Measurements from ENCODE around the gene IFI27L2. TPM values are rescaled to one million over a fixed set of nuclear protein-coding genes. Genes with fewer than 3 reads are reported as not detected.

Gene IFI27L2
- total and polyA plus RNA-seq, 2 of the 8 experiments (the other 6 are each of a cell fraction or from before 2014, with no cell fraction given) = 14.0 to 69.6 TPM

- H3K9ac ChIP-seq (replicated peaks in 1 of 4; ENCODE audit: extremely low read depth in 1 of 4, low read depth in 3 of 4, low read length in 3 of 4) = no peak overlapping the region
- POLR2A ChIA-PET (ENCODE audit: partially characterized antibody) = no interaction called here
- H3K23ac ChIP-seq (ENCODE audit: insufficient read length) = no peak overlapping the region
- no peaks in the 10 kb centered on the region for H3K79me1 ChIP-seq (ENCODE audit: low read depth, low read length)
- no peak overlapping the region for H3K56ac ChIP-seq (replicated peaks; ENCODE audit: insufficient read length, low read depth, low read length)
- CTCF ChIA-PET (ENCODE audit: partially characterized antibody) = interaction anchor here (0.6 to 1.4 kb wide), 2 partner anchors 20 to 26 kb away, joined by 3 to 5 read pairs; no protein-coding TSS in a partner anchor
- WGBS, 2 experiments (ENCODE audit: extremely low coverage in 1 of 2, insufficient coverage in 1 of 2, insufficient read length in 1 of 2, insufficient replicate concordance in 2 of 2, low coverage in 1 of 2, low lambda C conversion rate in 2 of 2, missing lambda C conversion rate in 1 of 2) = 93% methylated on average over 5 of the region's 5 CpGs; no CpG with 5 or more reads in 1 of the 2 experiments
- no peak overlapping the region for H3K14ac ChIP-seq (ENCODE audit: insufficient read length)
- H3K4me1 ChIP-seq (replicated peaks in 1 of 4; ENCODE audit: control insufficient read depth in 3 of 4, insufficient read depth in 4 of 4, low read length in 3 of 4) = peaks cover 2 to 18% (median 8%) of the 10 kb centered on the region in 4 experiments
- H2BK12ac ChIP-seq (ENCODE audit: low read depth, low read length) = 0 out of 2 replicates have a peak overlapping the region, but pooled peaks have one; percentile 1
- H2AK5ac ChIP-seq (ENCODE audit: low read depth, low read length) = no peak overlapping the region
- no peaks in the 10 kb centered on the region for H3K9me3 ChIP-seq (ENCODE audit: insufficient read depth in 2 of 2, low read depth in 1 of 2, low read length in 1 of 2)
- no peak overlapping the region for H3K4me2 ChIP-seq (ENCODE audit: insufficient read depth in 1 of 2, low read depth in 2 of 2, low read length in 2 of 2)
- no peak overlapping the region for H2BK15ac ChIP-seq (ENCODE audit: low read length)
- no peaks in the 10 kb centered on the region for H3K36me3 ChIP-seq (ENCODE audit: control insufficient read depth in 2 of 4, insufficient read depth in 4 of 4, low read length in 3 of 4)
- no peak overlapping the region for H2BK20ac ChIP-seq (ENCODE audit: low read length)
- no peak overlapping the region for H3K27ac ChIP-seq (ENCODE audit: low read depth, low read length)
- no peaks in the 10 kb centered on the region for H3K79me2 ChIP-seq (ENCODE audit: control insufficient read depth in 1 of 2, insufficient read depth in 2 of 2, low read length in 2 of 2)
- H4K5ac ChIP-seq (ENCODE audit: insufficient read length, low read depth, low read length) = no peak overlapping the region
- no peaks in the 10 kb centered on the region for H3K23me2 ChIP-seq (ENCODE audit: low read depth, low read length)
- no peak overlapping the region for H4K91ac ChIP-seq (replicated peaks; ENCODE audit: insufficient read length, low read length)
- no peak overlapping the region for H2BK5ac ChIP-seq (ENCODE audit: low read depth, low read length)
- H4K20me1 ChIP-seq (replicated peaks in 1 of 2; ENCODE audit: control insufficient read depth in 1 of 2, insufficient read depth in 2 of 2, low read length in 2 of 2) = no peaks in the 10 kb centered on the region
- H3K27me3 ChIP-seq (replicated peaks in 1 of 4; ENCODE audit: control insufficient read depth in 3 of 4, extremely low read depth in 1 of 4, insufficient read depth in 3 of 4, low read length in 3 of 4) = peaks cover 0 to 5% (median 3%) of the 10 kb centered on the region in 4 experiments; a peak in 3 of 7 replicates
- no peak for DNase-seq (ENCODE audit: low read depth in 1 of 2, low spot score in 2 of 2)
- H2BK120ac ChIP-seq (replicated peaks; ENCODE audit: low read depth, low read length) = no peak overlapping the region
- no peak overlapping the region for H2AFZ ChIP-seq (ENCODE audit: low read length)
- H3K4ac ChIP-seq (replicated peaks; ENCODE audit: insufficient read length, low read depth, low read length) = no peak overlapping the region
- no peak overlapping the region for H3K18ac ChIP-seq (ENCODE audit: extremely low read depth, low read length)
- no peak overlapping the region for H3K4me3 ChIP-seq (ENCODE audit: extremely low read depth in 1 of 4, insufficient read depth in 2 of 4, low read depth in 3 of 4, low read length in 4 of 4)
- no peak overlapping the region for H4K8ac ChIP-seq (ENCODE audit: extremely low read depth, insufficient read depth, low read length)
- FAIRE-seq = no peak
- TF ChIP-seq POLR2AphosphoS5 (IDR thresholded peaks at IDR 0.05; ENCODE audit: low read depth, low read length) = no peak
- TF ChIP-seq SP2 (IDR thresholded peaks at IDR 0.05; ENCODE audit: low read length) = no peak
- no peak for TF ChIP-seq SP1 (IDR thresholded peaks at IDR 0.05; ENCODE audit: low read depth, low read length)
- TF ChIP-seq JUN (IDR thresholded peaks at IDR 0.05; ENCODE audit: low read depth, low read length) = no peak
- no peak for TF ChIP-seq CBX8 (IDR thresholded peaks at IDR 0.05; ENCODE audit: borderline replicate concordance, low read depth, low read length)
- TF ChIP-seq JUND (IDR thresholded peaks at IDR 0.05; ENCODE audit: low read length) = no peak
- no peak for TF ChIP-seq EGR1 (IDR thresholded peaks at IDR 0.05; ENCODE audit: borderline replicate concordance, low read depth, low read length)
- TF ChIP-seq BCL11A (IDR thresholded peaks at IDR 0.05; ENCODE audit: low read depth in 2 of 2, low read length in 2 of 2) = no peak
- no peak for TF ChIP-seq TEAD4 (IDR thresholded peaks at IDR 0.05; ENCODE audit: low read depth, low read length)
- no peak for TF ChIP-seq RFX5 (IDR thresholded peaks at IDR 0.05; ENCODE audit: borderline replicate concordance, low read depth, low read length)
- no peak for TF ChIP-seq TAF7 (optimal IDR thresholded peaks at IDR 0.05; ENCODE audit: borderline replicate concordance, low read depth, low read length)
- TF ChIP-seq YY1 (IDR thresholded peaks at IDR 0.05; ENCODE audit: low read depth, low read length) = no peak
- no peak for TF ChIP-seq PHF8 (conservative IDR thresholded peaks at IDR 0.05; ENCODE audit: low read depth, low read length)
- TF ChIP-seq NRF1 (IDR thresholded peaks at IDR 0.05; ENCODE audit: low read depth, low read length) = no peak
- no peak for TF ChIP-seq CBX5 (IDR thresholded peaks at IDR 0.05; ENCODE audit: low read depth, low read length)
- TF ChIP-seq TCF12 (IDR thresholded peaks at IDR 0.05; ENCODE audit: low read depth, low read length) = no peak
Measured at GRCh38 chr14:94162466-94162865, 33.1 kb upstream of the IFI27L2 start.
